ENCODE data around the gene TMEM273.

TMEM273 gene

DNA sequence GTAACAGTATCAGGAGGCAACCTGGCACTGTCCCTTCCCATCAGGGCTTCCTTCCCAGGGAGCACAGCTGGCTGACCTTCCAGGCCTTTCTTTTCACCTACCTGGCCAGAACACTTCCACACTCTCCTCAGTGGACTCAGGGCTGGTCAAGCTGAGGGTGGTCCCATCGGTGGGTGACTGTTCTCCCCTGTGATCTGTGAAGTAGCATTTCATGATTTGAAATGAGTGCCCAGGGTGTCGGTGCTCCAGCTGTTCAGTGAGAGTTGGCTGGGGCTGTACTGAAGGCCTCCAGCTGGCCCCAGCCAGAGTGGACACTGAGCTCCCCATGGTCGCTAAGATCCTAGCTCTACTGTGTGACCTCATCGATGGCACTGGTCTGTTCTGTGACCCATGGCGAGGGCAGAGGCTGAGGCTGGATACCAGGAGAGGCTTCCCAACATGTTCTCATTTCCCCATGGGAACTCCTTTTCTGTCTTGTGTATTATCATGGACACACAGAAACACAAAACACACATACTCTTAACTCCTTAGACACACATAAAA is 54.4 kb downstream of the TMEM273 start, which contains the start of gene FAM170B:
TSS of gene FAM170B (minus strand) at position 316 of the 543 bp plus-strand sequence. CDS start at position 213, 103 bp downstream.
- TF ChIP-seq, protein P1, sequence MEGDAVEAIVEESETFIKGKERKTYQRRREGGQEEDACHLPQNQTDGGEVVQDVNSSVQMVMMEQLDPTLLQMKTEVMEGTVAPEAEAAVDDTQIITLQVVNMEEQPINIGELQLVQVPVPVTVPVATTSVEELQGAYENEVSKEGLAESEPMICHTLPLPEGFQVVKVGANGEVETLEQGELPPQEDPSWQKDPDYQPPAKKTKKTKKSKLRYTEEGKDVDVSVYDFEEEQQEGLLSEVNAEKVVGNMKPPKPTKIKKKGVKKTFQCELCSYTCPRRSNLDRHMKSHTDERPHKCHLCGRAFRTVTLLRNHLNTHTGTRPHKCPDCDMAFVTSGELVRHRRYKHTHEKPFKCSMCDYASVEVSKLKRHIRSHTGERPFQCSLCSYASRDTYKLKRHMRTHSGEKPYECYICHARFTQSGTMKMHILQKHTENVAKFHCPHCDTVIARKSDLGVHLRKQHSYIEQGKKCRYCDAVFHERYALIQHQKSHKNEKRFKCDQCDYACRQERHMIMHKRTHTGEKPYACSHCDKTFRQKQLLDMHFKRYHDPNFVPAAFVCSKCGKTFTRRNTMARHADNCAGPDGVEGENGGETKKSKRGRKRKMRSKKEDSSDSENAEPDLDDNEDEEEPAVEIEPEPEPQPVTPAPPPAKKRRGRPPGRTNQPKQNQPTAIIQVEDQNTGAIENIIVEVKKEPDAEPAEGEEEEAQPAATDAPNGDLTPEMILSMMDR (conservative IDR thresholded peaks at IDR 0.05; ENCODE audit: low read depth) = no peak
- no peak for DNase-seq (ENCODE audit: low spot score)
- ChIA-PET POLR2A (ENCODE audit: low non-redundant PET) (no interaction called here), CTCF (no interaction called here)
- H3K27ac ChIP-seq = no peak within 1 kb of the TSS

DNA sequence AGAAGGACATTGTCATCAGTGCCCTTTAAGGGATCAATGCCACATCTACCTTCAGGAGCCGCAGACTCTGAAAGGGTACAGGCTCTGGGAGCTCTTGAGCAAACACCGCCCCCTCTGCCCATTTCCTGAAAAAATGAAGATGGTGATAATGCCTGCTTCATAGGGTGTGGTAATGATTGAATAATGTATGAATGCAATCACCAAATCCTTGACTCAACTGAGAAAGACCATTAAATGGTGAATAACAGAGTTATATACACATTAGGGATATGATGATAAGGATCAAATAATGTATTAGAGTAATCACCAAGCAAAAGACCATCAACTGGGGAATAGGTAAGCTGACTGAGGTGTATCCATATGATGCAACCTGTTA is 55.8 kb downstream of the TMEM273 start:
- POLR2A ChIA-PET (ENCODE audit: low non-redundant PET) = no interaction called here
- TF ChIP-seq, protein P1 (conservative IDR thresholded peaks at IDR 0.05; ENCODE audit: low read depth) = no peak
- DNase-seq (ENCODE audit: low spot score) = no peak
- H3K27ac ChIP-seq = no peak overlapping the region
- CTCF ChIA-PET = no interaction called here

DNA sequence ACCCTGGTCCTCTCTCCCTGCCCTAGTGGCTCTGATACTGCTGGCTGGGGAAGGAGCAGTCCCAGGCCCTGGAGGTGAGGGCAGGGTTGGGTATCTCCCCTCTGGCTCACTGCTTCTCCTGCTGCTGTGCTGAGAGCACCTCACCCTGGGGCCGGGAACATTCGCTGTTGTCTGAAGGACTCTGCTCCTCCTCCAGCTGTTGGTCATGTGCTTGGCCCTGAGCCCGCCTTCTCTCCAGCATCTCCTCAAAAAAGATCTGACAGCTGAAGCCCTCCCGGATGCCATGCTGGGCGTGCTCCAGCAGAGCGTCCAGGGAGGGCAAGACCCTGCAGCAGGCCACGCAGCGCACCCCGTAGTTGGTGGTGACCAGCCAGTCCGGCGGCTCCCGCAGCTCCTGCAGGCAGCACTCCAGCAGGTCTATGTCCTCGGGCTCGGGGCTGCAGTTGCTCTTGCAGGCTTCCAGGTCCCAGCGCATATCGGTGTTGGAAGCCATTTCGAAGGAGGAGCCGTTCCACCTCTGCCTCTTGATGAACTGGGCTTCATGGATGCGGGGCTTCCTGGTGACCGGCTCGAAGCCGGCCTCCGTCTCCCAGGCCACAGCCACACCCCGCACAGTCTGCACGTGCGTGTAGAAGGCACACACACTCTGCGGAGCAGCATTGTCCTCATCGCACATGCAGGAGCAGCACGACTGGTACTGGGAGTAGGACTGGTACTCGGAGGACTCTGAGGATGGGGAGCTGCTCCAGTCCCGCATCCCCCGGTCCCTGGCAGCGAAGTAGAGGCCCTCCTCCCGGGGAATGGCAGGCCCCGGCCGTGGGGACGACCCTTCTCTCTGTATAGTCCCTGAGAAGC is 56.5 kb downstream of the TMEM273 start:
- TF ChIP-seq, protein P1 (conservative IDR thresholded peaks at IDR 0.05; ENCODE audit: low read depth) = no peak
- ChIA-PET CTCF (no interaction called here), POLR2A (ENCODE audit: low non-redundant PET) (no interaction called here)
- no peak overlapping the region for H3K27ac ChIP-seq
- no peak for DNase-seq (ENCODE audit: low spot score)

DNA sequence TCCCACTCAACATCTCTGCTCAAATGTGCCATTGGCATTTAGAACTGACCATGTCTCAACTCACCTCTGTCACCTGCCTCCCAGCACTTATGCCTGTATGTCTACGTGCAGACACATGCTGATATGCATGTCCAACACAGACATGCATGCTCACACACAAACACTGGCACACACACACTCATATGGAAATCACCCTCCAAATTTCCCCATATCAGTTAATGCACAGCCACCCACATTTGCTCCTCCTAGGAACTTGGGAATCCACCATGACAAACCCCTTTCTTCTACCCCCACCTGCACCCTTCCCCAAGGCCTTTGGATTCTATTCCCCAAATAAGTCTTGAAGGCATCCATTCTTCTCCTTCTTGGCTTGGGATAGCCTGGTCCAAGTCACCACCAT is 58.8 kb downstream of the TMEM273 start:
- ChIA-PET POLR2A (ENCODE audit: low non-redundant PET) (no interaction called here), CTCF (no interaction called here)
- DNase-seq (ENCODE audit: low spot score) = no peak
- H3K27ac ChIP-seq = no peak overlapping the region
- TF ChIP-seq, protein P1 (conservative IDR thresholded peaks at IDR 0.05; ENCODE audit: low read depth) = no peak

DNA sequence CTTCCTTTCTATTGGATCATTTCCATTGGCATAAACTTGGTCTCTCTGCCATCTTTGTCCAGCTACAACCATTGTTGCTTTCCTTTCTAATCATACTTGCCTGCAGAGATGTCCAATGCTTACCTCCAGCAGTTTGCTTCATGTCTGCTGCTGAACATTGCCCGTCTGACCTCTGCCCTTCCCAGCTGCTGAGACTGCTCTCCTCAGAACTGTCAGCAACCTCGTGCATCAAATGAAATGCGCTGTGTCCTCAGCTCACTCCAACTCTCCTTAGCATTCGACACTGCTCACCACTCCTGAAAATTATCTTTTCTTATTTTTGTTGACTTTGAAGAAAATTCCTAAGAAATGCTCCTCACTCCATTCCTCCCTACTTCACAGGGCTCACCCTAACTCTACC is 59.3 kb downstream of the TMEM273 start:
- TF ChIP-seq, protein P1 (conservative IDR thresholded peaks at IDR 0.05; ENCODE audit: low read depth) = no peak
- ChIA-PET POLR2A (ENCODE audit: low non-redundant PET) (no interaction called here), CTCF (no interaction called here)
- no peak for DNase-seq (ENCODE audit: low spot score)
- H3K27ac ChIP-seq = no peak overlapping the region

DNA sequence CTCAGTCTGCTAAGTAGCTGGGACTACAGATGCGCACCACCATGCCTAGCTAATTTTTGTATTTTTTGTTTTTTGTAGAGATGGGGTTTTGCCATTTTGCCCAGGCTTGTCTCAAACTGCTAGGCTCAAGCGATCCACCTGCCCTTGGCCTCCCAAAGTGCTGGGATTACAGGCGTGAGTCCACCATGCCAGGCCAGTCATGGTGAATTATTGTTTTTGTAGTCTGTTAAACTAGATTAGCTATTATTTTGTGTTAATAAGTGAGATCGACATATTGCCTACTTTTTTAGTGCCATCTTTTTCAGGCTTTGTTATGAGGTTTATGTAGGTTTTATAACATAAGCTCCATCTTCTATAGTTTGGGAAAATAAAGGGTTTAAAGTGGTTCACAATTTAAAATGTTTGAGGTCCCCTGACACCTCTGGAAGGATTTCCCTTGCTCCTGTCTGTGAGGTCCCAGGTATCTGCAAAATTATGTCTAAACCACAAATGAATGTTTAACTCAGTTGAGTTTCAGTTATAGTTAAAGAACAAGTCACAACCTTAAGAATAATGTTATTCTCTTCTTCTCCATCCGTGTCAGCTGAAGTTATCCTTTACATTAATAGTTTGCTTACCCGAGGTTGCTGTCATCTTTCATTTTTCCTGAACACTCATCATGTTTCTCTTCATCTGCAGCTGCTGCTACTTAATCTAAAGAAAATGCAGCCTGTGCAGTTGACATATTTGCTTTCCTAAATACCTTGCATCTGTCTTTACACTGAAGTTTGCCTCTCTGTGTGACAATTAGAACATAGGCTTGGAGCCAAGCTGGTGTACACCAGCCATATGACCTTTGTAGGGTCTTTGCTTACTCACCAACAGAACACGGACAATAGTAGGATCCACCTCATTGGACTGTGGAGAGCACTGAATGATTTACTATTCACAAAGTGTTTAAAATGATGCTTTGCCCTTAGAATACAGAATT is 63.9 kb downstream of the TMEM273 start:
- ChIA-PET POLR2A (ENCODE audit: low non-redundant PET) (no interaction called here), CTCF (interaction anchor here (0.6 kb wide), 1 partner anchor 737 kb away, joined by 3 read pairs; no protein-coding TSS in a partner anchor)
- no peak for DNase-seq (ENCODE audit: low spot score)
- TF ChIP-seq, protein P1 (conservative IDR thresholded peaks at IDR 0.05; ENCODE audit: low read depth) = no peak
- H3K27ac ChIP-seq = no peak overlapping the region

Data from RWPE1 (cell line).